HEK293 (cell line): Measurements from ENCODE around the gene DDI1.

Experiments
- CTCF ChIA-PET: fragments of 350-600 bp; formaldehyde crosslinking; extraction: SDS; loops from one replicate; lab custom pipeline; 2021; ENCODE audit warnings: antibody characterized with exemption; lab: Yijun Ruan, JAX
- POLR2A ChIA-PET: fragments of 300-600 bp; formaldehyde crosslinking; extraction: SDS; loops from one replicate; lab custom pipeline; 2020; ENCODE audit warnings: antibody characterized with exemption, inconsistent platforms; lab: Yijun Ruan, JAX
- H3K27ac ChIP-seq: fragments of 200-500 bp; sonication (Bioruptor generic); 2 replicates; pipeline ENCODE4 v1.5.1; 2014; ENCODE audit warnings: low read depth, low read length, control low read depth, inconsistent platforms; ENCODE audit errors: extremely low read depth
- H3K36me3 ChIP-seq, 2 experiments: fragments of 200-500 bp in 1 of 2; sonication (Bioruptor generic) in 1 of 2; 1 replicate in 1 of 2; 2 replicates in 1 of 2; pipeline ENCODE4 v1.5.1; 2014 to 2017; ENCODE audit warnings: inconsistent platforms in 2 of 2, low read length in 2 of 2; ENCODE audit not compliant: control insufficient read depth in 2 of 2, insufficient read depth in 1 of 2
- H3K4me1 ChIP-seq: fragments of 200-500 bp; sonication (Bioruptor generic); 2 replicates; pipeline ENCODE4 v1.5.1; 2014; ENCODE audit warnings: mild to moderate bottlenecking, low read length, inconsistent platforms; ENCODE audit not compliant: control insufficient read depth, insufficient read depth
- H3K4me3 ChIP-seq: 2 replicates; pipeline ENCODE4 v1.5.1; 2011; ENCODE audit warnings: low read depth, mild to moderate bottlenecking, control low read depth, low read length, moderate library complexity
- H3K9me3 ChIP-seq: fragments of 200-500 bp; sonication (Bioruptor generic); 2 replicates; pipeline ENCODE4 v1.5.1; 2014; ENCODE audit warnings: low read depth, low read length, inconsistent platforms; ENCODE audit not compliant: control insufficient read depth, insufficient read depth
- BCL6B ChIP-seq: fragments of 450-650 bp; formaldehyde crosslinking; IDR thresholded peaks from 2 replicates; pipeline ENCODE4 v1.5.1; 2017; ENCODE audit warnings: missing biosample characterization, missing genetic modification characterization
- GFI1B ChIP-seq: fragments of 450-650 bp; formaldehyde crosslinking; IDR thresholded peaks from 2 replicates; pipeline ENCODE4 v1.5.1; 2016; ENCODE audit warnings: missing biosample characterization, missing genetic modification characterization
- PRDM1 ChIP-seq: fragments of 450-650 bp; formaldehyde crosslinking; IDR thresholded peaks from 2 replicates; pipeline ENCODE4; 2016; ENCODE audit warnings: missing biosample characterization, missing genetic modification characterization
- RBAK ChIP-seq: fragments of 450-650 bp; formaldehyde crosslinking; IDR thresholded peaks from 2 replicates; pipeline ENCODE4 v1.5.1; 2016; ENCODE audit warnings: missing biosample characterization, missing genetic modification characterization
- REPIN1 ChIP-seq: fragments of 450-650 bp; formaldehyde crosslinking; IDR thresholded peaks from 2 replicates; pipeline ENCODE4 v1.5.1; 2017; ENCODE audit warnings: missing biosample characterization, missing genetic modification characterization, low read depth
- REST ChIP-seq: fragments of 450-650 bp; formaldehyde crosslinking; IDR thresholded peaks from 2 replicates; pipeline ENCODE4 v1.5.1; 2016; ENCODE audit warnings: missing biosample characterization, missing genetic modification characterization
- SCRT1 ChIP-seq: fragments of 450-650 bp; formaldehyde crosslinking; IDR thresholded peaks from 2 replicates; pipeline ENCODE4 v1.5.1; 2016; ENCODE audit warnings: missing biosample characterization, missing genetic modification characterization, borderline replicate concordance
- SP7 ChIP-seq: fragments of 450-650 bp; formaldehyde crosslinking; IDR thresholded peaks from 2 replicates; pipeline ENCODE4 v1.5.1; 2016; ENCODE audit warnings: missing biosample characterization, missing genetic modification characterization
- TCF7L2 ChIP-seq: IDR thresholded peaks from 2 replicates; pipeline ENCODE4 v1.6.1; 2011; ENCODE audit warnings: low read depth, mild to moderate bottlenecking, inconsistent platforms, low read length, moderate library complexity, borderline replicate concordance
- ZBTB6 ChIP-seq: fragments of 450-650 bp; formaldehyde crosslinking; IDR thresholded peaks from 2 replicates; pipeline ENCODE4 v1.5.1; 2017; ENCODE audit warnings: missing biosample characterization, missing genetic modification characterization
- ZFP3 ChIP-seq: fragments of 450-650 bp; formaldehyde crosslinking; IDR thresholded peaks from 2 replicates; pipeline ENCODE4 v1.5.1; 2016; ENCODE audit warnings: low read depth, missing biosample characterization, missing genetic modification characterization
- ZNF174 ChIP-seq: fragments of 450-650 bp; formaldehyde crosslinking; IDR thresholded peaks from 2 replicates; pipeline ENCODE4 v1.5.0; 2017; ENCODE audit warnings: missing biosample characterization, mild to moderate bottlenecking, missing genetic modification characterization
- ZNF19 ChIP-seq: fragments of 450-650 bp; formaldehyde crosslinking; IDR thresholded peaks from 2 replicates; pipeline ENCODE4; 2016; ENCODE audit warnings: missing biosample characterization, missing genetic modification characterization, low read depth
- ZNF24 ChIP-seq: fragments of 450-650 bp; formaldehyde crosslinking; IDR thresholded peaks from 2 replicates; pipeline ENCODE4 v1.5.1; 2016; ENCODE audit warnings: missing biosample characterization, missing genetic modification characterization
- ZNF302 ChIP-seq: fragments of 450-650 bp; formaldehyde crosslinking; IDR thresholded peaks from 2 replicates; pipeline ENCODE4 v1.5.1; 2016; ENCODE audit warnings: missing biosample characterization, missing genetic modification characterization, low read depth
- ZNF324 ChIP-seq: fragments of 450-650 bp; formaldehyde crosslinking; IDR thresholded peaks from 2 replicates; pipeline ENCODE4 v1.5.1; 2016; ENCODE audit warnings: missing biosample characterization, missing genetic modification characterization
- ZNF394 ChIP-seq: fragments of 450-650 bp; formaldehyde crosslinking; IDR thresholded peaks from 2 replicates; pipeline ENCODE4 v1.5.1; 2016; ENCODE audit warnings: missing biosample characterization, missing genetic modification characterization, mild to moderate bottlenecking, moderate library complexity, borderline replicate concordance
- ZNF404 ChIP-seq: fragments of 450-650 bp; formaldehyde crosslinking; IDR thresholded peaks from 2 replicates; pipeline ENCODE4 v1.5.1; 2017; ENCODE audit warnings: missing biosample characterization, missing genetic modification characterization
- ZNF423 ChIP-seq: fragments of 450-650 bp; formaldehyde crosslinking; IDR thresholded peaks from 2 replicates; pipeline ENCODE4 v1.5.1; 2016; ENCODE audit warnings: missing biosample characterization, missing genetic modification characterization
- ZNF449 ChIP-seq: fragments of 450-650 bp; formaldehyde crosslinking; IDR thresholded peaks from 2 replicates; pipeline ENCODE4 v1.5.1; 2017; ENCODE audit warnings: missing biosample characterization, mild to moderate bottlenecking, missing genetic modification characterization, moderate library complexity
- ZNF548 ChIP-seq: fragments of 450-650 bp; formaldehyde crosslinking; IDR thresholded peaks from 2 replicates; pipeline ENCODE4 v1.5.1; 2016; ENCODE audit warnings: missing biosample characterization, missing genetic modification characterization
- ZNF555 ChIP-seq: fragments of 450-650 bp; formaldehyde crosslinking; conservative IDR thresholded peaks from 2 replicates; pipeline ENCODE4 v1.5.1; 2017; ENCODE audit warnings: missing biosample characterization, mild to moderate bottlenecking, missing genetic modification characterization, inconsistent platforms
- ZNF571 ChIP-seq: fragments of 450-650 bp; formaldehyde crosslinking; IDR thresholded peaks from 2 replicates; pipeline ENCODE4 v1.5.0; 2017; ENCODE audit warnings: missing biosample characterization, missing genetic modification characterization
- ZNF654 ChIP-seq: fragments of 450-650 bp; formaldehyde crosslinking; IDR thresholded peaks from 2 replicates; pipeline ENCODE4 v1.5.1; 2016; ENCODE audit warnings: low read depth, missing biosample characterization, missing genetic modification characterization
- ZNF660 ChIP-seq: fragments of 450-650 bp; IDR thresholded peaks from 2 replicates; pipeline ENCODE4 v1.5.1; 2018; ENCODE audit warnings: missing biosample characterization, mild to moderate bottlenecking, missing genetic modification characterization
- ZNF830 ChIP-seq: fragments of 450-650 bp; IDR thresholded peaks from 2 replicates; pipeline ENCODE4 v1.5.0; 2018; ENCODE audit warnings: missing biosample characterization, missing genetic modification characterization, low read depth, mild to moderate bottlenecking, moderate library complexity
- ZSCAN16 ChIP-seq: fragments of 450-650 bp; formaldehyde crosslinking; IDR thresholded peaks from 2 replicates; pipeline ENCODE4 v1.5.1; 2016; ENCODE audit warnings: missing biosample characterization, missing genetic modification characterization
- ZSCAN18 ChIP-seq: fragments of 450-650 bp; formaldehyde crosslinking; IDR thresholded peaks from 2 replicates; pipeline ENCODE4 v1.5.1; 2016; ENCODE audit warnings: missing biosample characterization, missing genetic modification characterization
- ZXDB ChIP-seq: fragments of 450-650 bp; formaldehyde crosslinking; IDR thresholded peaks from 2 replicates; pipeline ENCODE4 v1.5.1; 2016; ENCODE audit warnings: missing biosample characterization, missing genetic modification characterization

The DDI1 gene

GRCh38 chr11:104055596-104055995, 19.2 kb downstream of the DDI1 start:
- Histone ChIP-seq H3K36me3 (no peaks in the 10 kb centered on the region), H3K9me3 (no peaks in the 10 kb centered on the region), H3K4me3 (no peak overlapping the region), H3K27ac (no peak overlapping the region), H3K4me1 (no peaks in the 10 kb centered on the region)
- POLR2A ChIA-PET = no interaction called here
- CTCF ChIA-PET = no interaction called here
- TF ChIP-seq ZFP3 (tag by site-specific recombination) = no peak
- TF ChIP-seq ZNF423 (tag by site-specific recombination) = no peak
- TF ChIP-seq PRDM1 = no peak
- TF ChIP-seq ZNF449 (tag by site-specific recombination) = no peak
- no peak for TF ChIP-seq RBAK (tag by site-specific recombination)
- TF ChIP-seq ZNF302 (tag by site-specific recombination) = no peak
- no peak for TF ChIP-seq SCRT1 (tag by site-specific recombination)
- TF ChIP-seq ZNF19 (tag by site-specific recombination) = no peak
- TF ChIP-seq SP7 (tag by site-specific recombination) = no peak
- TF ChIP-seq ZBTB6 (tag by site-specific recombination) = no peak
- TF ChIP-seq ZNF555 (tag by site-specific recombination) = no peak
- no peak for TF ChIP-seq ZNF394 (tag by site-specific recombination)
- no peak for TF ChIP-seq ZSCAN16
- TF ChIP-seq TCF7L2 = no peak
- TF ChIP-seq ZSCAN18 (tag by site-specific recombination) = no peak
- TF ChIP-seq ZNF830 (tag by site-specific recombination) = no peak
- TF ChIP-seq BCL6B (tag by site-specific recombination) = no peak
- TF ChIP-seq ZNF174 (tag by site-specific recombination) = no peak
- TF ChIP-seq ZNF404 = no peak
- no peak for TF ChIP-seq ZNF324

- POLR2A ChIA-PET = no interaction called here
Observed at GRCh38 chr11:104057908-104058307, 21.5 kb downstream of the DDI1 start.

More at GRCh38 chr11:104057908-104058307, 21.5 kb downstream of the DDI1 start:
- no peaks in the 10 kb centered on the region for H3K4me1 ChIP-seq
- CTCF ChIA-PET = interaction anchor here (0.6 to 0.7 kb wide), 2 partner anchors 13 to 20 kb away, joined by 3 to 4 read pairs; no protein-coding TSS in a partner anchor
- H3K27ac ChIP-seq = no peak overlapping the region
- no peaks in the 10 kb centered on the region for H3K36me3 ChIP-seq
- TF ChIP-seq REST (tag by site-specific recombination) (no peak), ZNF324 (no peak), ZNF654 (tag by site-specific recombination) (no peak), ZNF24 (tag by site-specific recombination) (no peak), ZXDB (tag by site-specific recombination) (no peak), ZNF571 (tag by site-specific recombination) (no peak), GFI1B (tag by site-specific recombination) (no peak), SP7 (tag by site-specific recombination) (no peak), REPIN1 (tag by site-specific recombination) (no peak), ZNF660 (tag by site-specific recombination) (no peak), ZNF548 (tag by site-specific recombination) (no peak)
- no peaks in the 10 kb centered on the region for H3K9me3 ChIP-seq
- H3K4me3 ChIP-seq = no peak overlapping the region
